ENCODE measurements around the gene DRGX. TPM values are rescaled to one million over a fixed set of nuclear protein-coding genes. Genes with fewer than 3 reads are reported as not detected.

The DRGX gene
- total and polyA plus RNA-seq, 2 of the 13 experiments (the other 11 are each of a cell fraction or from before 2014, with no cell fraction given), result not detected

- TF ChIP-seq, protein P1, sequence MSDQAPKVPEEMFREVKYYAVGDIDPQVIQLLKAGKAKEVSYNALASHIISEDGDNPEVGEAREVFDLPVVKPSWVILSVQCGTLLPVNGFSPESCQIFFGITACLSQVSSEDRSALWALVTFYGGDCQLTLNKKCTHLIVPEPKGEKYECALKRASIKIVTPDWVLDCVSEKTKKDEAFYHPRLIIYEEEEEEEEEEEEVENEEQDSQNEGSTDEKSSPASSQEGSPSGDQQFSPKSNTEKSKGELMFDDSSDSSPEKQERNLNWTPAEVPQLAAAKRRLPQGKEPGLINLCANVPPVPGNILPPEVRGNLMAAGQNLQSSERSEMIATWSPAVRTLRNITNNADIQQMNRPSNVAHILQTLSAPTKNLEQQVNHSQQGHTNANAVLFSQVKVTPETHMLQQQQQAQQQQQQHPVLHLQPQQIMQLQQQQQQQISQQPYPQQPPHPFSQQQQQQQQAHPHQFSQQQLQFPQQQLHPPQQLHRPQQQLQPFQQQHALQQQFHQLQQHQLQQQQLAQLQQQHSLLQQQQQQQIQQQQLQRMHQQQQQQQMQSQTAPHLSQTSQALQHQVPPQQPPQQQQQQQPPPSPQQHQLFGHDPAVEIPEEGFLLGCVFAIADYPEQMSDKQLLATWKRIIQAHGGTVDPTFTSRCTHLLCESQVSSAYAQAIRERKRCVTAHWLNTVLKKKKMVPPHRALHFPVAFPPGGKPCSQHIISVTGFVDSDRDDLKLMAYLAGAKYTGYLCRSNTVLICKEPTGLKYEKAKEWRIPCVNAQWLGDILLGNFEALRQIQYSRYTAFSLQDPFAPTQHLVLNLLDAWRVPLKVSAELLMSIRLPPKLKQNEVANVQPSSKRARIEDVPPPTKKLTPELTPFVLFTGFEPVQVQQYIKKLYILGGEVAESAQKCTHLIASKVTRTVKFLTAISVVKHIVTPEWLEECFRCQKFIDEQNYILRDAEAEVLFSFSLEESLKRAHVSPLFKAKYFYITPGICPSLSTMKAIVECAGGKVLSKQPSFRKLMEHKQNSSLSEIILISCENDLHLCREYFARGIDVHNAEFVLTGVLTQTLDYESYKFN (CRISPR knock-in tag; conservative IDR thresholded peaks at IDR 0.05), result no peak
- TF ChIP-seq ZNF10 (CRISPR knock-in tag; IDR thresholded peaks at IDR 0.05; ENCODE audit: borderline replicate concordance, low read depth), result no peak
- no peak for TF ChIP-seq TCF7 (IDR thresholded peaks at IDR 0.05; ENCODE audit: low read depth)
Measured at GRCh38 chr10:49354593-49354992, 41.3 kb downstream of the DRGX start (continued).

- FAIRE-seq (no peak), ATAC-seq (no peak), DNase-seq (ENCODE audit: low spot score) (no peak)
- intact Hi-C loops (cut with micrococcal nuclease; ENCODE audit: unreplicated experiment), result no loop called here
- BruUV-seq (replicated peaks), result no TSS peak
- no peak overlapping the region for H3K9ac ChIP-seq (ENCODE audit: insufficient read depth, low read depth, low read length)
- no peak overlapping the region for H3K4me3 ChIP-seq (replicated peaks in 1 of 3; ENCODE audit: insufficient read depth in 1 of 3, low read depth in 2 of 3, low read length in 3 of 3)
- CTCF ChIA-PET (ENCODE audit: low intra/inter-chr PET ratio, low total read pairs), result no interaction called here
- in situ Hi-C loops (cut with HindIII; ENCODE audit: extremely low pct_ligation_motif_present, low pct_unique_long_range_greater_than_20kb), result no loop called here
- no peaks in the 10 kb centered on the region for H3K36me3 ChIP-seq (replicated peaks in 1 of 2; ENCODE audit: control insufficient read depth in 1 of 2, insufficient read depth in 2 of 2, low read length in 2 of 2)
- H3K27me3 ChIP-seq (ENCODE audit: control insufficient read depth in 1 of 2, insufficient read depth in 2 of 2, low read length in 2 of 2), result no peaks in the 10 kb centered on the region
- TF ChIP-seq HMGA1 (CRISPR knock-in tag; conservative IDR thresholded peaks at IDR 0.05), result no peak
- TF ChIP-seq, protein P2, sequence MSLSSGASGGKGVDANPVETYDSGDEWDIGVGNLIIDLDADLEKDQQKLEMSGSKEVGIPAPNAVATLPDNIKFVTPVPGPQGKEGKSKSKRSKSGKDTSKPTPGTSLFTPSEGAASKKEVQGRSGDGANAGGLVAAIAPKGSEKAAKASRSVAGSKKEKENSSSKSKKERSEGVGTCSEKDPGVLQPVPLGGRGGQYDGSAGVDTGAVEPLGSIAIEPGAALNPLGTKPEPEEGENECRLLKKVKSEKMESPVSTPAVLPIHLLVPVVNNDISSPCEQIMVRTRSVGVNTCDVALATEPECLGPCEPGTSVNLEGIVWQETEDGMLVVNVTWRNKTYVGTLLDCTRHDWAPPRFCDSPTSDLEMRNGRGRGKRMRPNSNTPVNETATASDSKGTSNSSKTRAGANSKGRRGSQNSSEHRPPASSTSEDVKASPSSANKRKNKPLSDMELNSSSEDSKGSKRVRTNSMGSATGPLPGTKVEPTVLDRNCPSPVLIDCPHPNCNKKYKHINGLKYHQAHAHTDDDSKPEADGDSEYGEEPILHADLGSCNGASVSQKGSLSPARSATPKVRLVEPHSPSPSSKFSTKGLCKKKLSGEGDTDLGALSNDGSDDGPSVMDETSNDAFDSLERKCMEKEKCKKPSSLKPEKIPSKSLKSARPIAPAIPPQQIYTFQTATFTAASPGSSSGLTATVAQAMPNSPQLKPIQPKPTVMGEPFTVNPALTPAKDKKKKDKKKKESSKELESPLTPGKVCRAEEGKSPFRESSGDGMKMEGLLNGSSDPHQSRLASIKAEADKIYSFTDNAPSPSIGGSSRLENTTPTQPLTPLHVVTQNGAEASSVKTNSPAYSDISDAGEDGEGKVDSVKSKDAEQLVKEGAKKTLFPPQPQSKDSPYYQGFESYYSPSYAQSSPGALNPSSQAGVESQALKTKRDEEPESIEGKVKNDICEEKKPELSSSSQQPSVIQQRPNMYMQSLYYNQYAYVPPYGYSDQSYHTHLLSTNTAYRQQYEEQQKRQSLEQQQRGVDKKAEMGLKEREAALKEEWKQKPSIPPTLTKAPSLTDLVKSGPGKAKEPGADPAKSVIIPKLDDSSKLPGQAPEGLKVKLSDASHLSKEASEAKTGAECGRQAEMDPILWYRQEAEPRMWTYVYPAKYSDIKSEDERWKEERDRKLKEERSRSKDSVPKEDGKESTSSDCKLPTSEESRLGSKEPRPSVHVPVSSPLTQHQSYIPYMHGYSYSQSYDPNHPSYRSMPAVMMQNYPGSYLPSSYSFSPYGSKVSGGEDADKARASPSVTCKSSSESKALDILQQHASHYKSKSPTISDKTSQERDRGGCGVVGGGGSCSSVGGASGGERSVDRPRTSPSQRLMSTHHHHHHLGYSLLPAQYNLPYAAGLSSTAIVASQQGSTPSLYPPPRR (CRISPR knock-in tag; IDR thresholded peaks at IDR 0.05; ENCODE audit: borderline replicate concordance), result no peak
- TF ChIP-seq ZNF30 (CRISPR knock-in tag; IDR thresholded peaks at IDR 0.05), result no peak
- TF ChIP-seq ZNF33B (CRISPR knock-in tag; IDR thresholded peaks at IDR 0.05), result no peak
- no peak for TF ChIP-seq TCF7L2 (IDR thresholded peaks at IDR 0.05; ENCODE audit: low read depth, low read length)
- no peak for TF ChIP-seq PHF8 (CRISPR knock-in tag; IDR thresholded peaks at IDR 0.05)
- TF ChIP-seq MATR3 (CRISPR knock-in tag; IDR thresholded peaks at IDR 0.05), result no peak
- TF ChIP-seq, protein P3, sequence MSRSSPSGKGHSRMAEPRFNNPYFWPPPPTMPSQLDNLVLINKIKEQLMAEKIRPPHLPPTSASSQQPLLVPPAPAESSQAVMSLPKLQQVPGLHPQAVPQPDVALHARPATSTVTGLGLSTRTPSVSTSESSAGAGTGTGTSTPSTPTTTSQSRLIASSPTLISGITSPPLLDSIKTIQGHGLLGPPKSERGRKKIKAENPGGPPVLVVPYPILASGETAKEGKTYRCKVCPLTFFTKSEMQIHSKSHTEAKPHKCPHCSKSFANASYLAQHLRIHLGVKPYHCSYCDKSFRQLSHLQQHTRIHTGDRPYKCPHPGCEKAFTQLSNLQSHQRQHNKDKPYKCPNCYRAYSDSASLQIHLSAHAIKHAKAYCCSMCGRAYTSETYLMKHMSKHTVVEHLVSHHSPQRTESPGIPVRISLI (CRISPR knock-in tag; IDR thresholded peaks at IDR 0.05; ENCODE audit: borderline replicate concordance), result no peak
- no peak for TF ChIP-seq SIN3B (IDR thresholded peaks at IDR 0.05; ENCODE audit: low read length)
- no peak overlapping the region for H3K4me2 ChIP-seq (ENCODE audit: low read depth, low read length)
- no peak overlapping the region for H2AFZ ChIP-seq (ENCODE audit: low read length)
- no peaks in the 10 kb centered on the region for H3K9me3 ChIP-seq (ENCODE audit: low read length)
- no peaks in the 10 kb centered on the region for H4K20me1 ChIP-seq (ENCODE audit: insufficient read depth, low read length)
- 43% methylated on average over 5 of the region's 8 CpGs for WGBS (ENCODE audit: low lambda C conversion rate)
- POLR2A ChIA-PET, result no interaction called here
- no peaks in the 10 kb centered on the region for H3K79me2 ChIP-seq (ENCODE audit: insufficient read depth, low read length)
- H3K27ac ChIP-seq (ENCODE audit: extremely low read length, insufficient read depth, low read length), result no peak overlapping the region
- H3K4me1 ChIP-seq (ENCODE audit: insufficient read depth, low read length), result no peaks in the 10 kb centered on the region
Measured at GRCh38 chr10:49353895-49354566, 41.9 kb downstream of the DRGX start.

Measured in HepG2 (cell line).